A673 (cell line): ENCODE data around the gene VWA8. TPM values are rescaled to one million over a fixed set of nuclear protein-coding genes. Genes with fewer than 3 reads are reported as not detected.
A peak's percentile ranks its signal among the peaks of the same experiment; 100 is the strongest.

Source experiments
- BruUV-seq: library from RNA; stranded (reverse); fragments of 400-500 nt; replicated peaks from 2 replicates; lab custom pipeline; 2021; lab: Mats Ljungman, UMichigan
- CTCF ChIA-PET: fragments of 300-600 bp; sonication (Branson Sonifier 250); formaldehyde crosslinking; loops from one replicate; lab custom pipeline; 2022; ENCODE audit warnings: antibody characterized with exemption; lab: Charles Lee
- POLR2A ChIA-PET: fragments of 300-600 bp; sonication (Branson Sonifier 250); formaldehyde crosslinking; loops from one replicate; lab custom pipeline; 2022; ENCODE audit warnings: antibody characterized with exemption; ENCODE audit not compliant: low non-redundant PET; lab: Charles Lee
- DNase-seq: peaks from one replicate; pipeline ENCODE4 v3.0.0-alpha.2; 2015; ENCODE audit warnings: low spot score
- H3K27ac ChIP-seq: fragments of 200-600 bp; sonication (generic); 2 replicates; pipeline ENCODE4 v1.5.1; 2016; ENCODE audit warnings: mixed run types, low read depth, mild to moderate bottlenecking, mixed read lengths, antibody characterized with exemption, low read length; ENCODE audit not compliant: poor library complexity, severe bottlenecking
- H3K27me3 ChIP-seq: fragments of 200-600 bp; sonication (generic); replicated peaks from 2 replicates; pipeline ENCODE4 v1.6.1; 2017; ENCODE audit warnings: mixed run types, low read depth, mild to moderate bottlenecking, mixed read lengths, antibody characterized with exemption, low read length; ENCODE audit not compliant: insufficient read depth, poor library complexity
- H3K36me3 ChIP-seq: fragments of 200-600 bp; sonication (generic); 2 replicates; pipeline ENCODE4 v1.6.1; 2016; ENCODE audit warnings: mixed run types, mild to moderate bottlenecking, mixed read lengths, antibody characterized with exemption, low read length; ENCODE audit not compliant: insufficient read depth, poor library complexity, severe bottlenecking
- H3K4me1 ChIP-seq: fragments of 200-600 bp; sonication (generic); 2 replicates; pipeline ENCODE4 v1.6.1; 2017; ENCODE audit warnings: mixed run types, mild to moderate bottlenecking, mixed read lengths, antibody characterized with exemption, low read length; ENCODE audit not compliant: insufficient read depth, poor library complexity, severe bottlenecking
- H3K4me3 ChIP-seq: fragments of 200-600 bp; sonication (generic); 2 replicates; pipeline ENCODE4 v1.5.1; 2016; ENCODE audit warnings: low read depth, mixed run types, mild to moderate bottlenecking, mixed read lengths, low read length; ENCODE audit not compliant: poor library complexity, severe bottlenecking
- H3K9me3 ChIP-seq: fragments of 200-600 bp; sonication (generic); 2 replicates; pipeline ENCODE4 v1.6.1; 2016; ENCODE audit warnings: mixed run types, low read depth, mild to moderate bottlenecking, mixed read lengths, antibody characterized with exemption, low read length; ENCODE audit not compliant: poor library complexity, severe bottlenecking
- EZH2 ChIP-seq: fragments of 200-600 bp; sonication (generic); IDR thresholded peaks from 2 replicates; pipeline ENCODE4 v1.6.1; 2017; ENCODE audit warnings: borderline replicate concordance, low read depth, mild to moderate bottlenecking, mixed read lengths, antibody characterized with exemption, low read length; ENCODE audit not compliant: poor library complexity, severe bottlenecking
- intact Hi-C: fragments of 100-400 bp; cut with micrococcal nuclease; formaldehyde crosslinking; loops from one replicate; pipeline ENCODE4 v1.10.0; 2022; ENCODE audit not compliant: unreplicated experiment
- total RNA-seq: library from RNA; stranded (reverse); gene quantifications from 2 replicates; pipeline ENCODE4 v1.2.3, GENCODE V29; 2021
- TF ChIP-seq, protein P1 (sequence below): fragments of 300-800, 200-600 bp; sonication (generic); conservative IDR thresholded peaks from 2 replicates; pipeline ENCODE4 v1.5.1; 2017; ENCODE audit warnings: low read depth, mild to moderate bottlenecking, antibody characterized with exemption, low read length, moderate library complexity, mixed read lengths

VWA8 gene
- total RNA-seq, 1 experiment from 2014 or later, result 18.5 TPM

DNA sequence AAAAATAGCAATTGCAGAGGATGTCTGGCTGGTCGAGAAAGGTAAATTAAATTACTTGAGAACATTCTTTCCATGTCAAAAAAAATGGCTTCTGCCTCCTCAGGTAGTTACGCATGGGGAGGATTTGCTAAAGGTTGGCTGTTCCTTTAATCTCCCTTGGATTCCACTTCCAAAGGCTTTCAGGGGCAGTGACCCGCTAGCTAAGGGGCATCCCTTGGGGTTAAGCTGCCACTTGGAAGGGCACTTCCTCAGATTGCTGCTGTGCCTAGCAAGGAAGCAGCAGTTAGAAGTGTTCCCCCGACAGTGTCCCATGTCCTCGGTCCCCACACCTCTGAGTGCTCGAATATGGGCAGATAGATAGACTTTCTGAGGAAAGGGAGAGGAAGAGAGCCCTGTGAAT lies 395.1 kb downstream of the VWA8 start:
- POLR2A ChIA-PET, result no interaction called here
- intact Hi-C loops, result no loop called here
- Histone ChIP-seq H3K4me3 (no peak overlapping the region), H3K4me1 (peaks cover 23% of the 10 kb centered on the region), H3K27ac (no peak overlapping the region), H3K9me3 (no peaks in the 10 kb centered on the region), H3K27me3 (no peaks in the 10 kb centered on the region), H3K36me3 (no peaks in the 10 kb centered on the region)
- no peak for DNase-seq
- CTCF ChIA-PET, result no interaction called here
- TF ChIP-seq, protein P1, sequence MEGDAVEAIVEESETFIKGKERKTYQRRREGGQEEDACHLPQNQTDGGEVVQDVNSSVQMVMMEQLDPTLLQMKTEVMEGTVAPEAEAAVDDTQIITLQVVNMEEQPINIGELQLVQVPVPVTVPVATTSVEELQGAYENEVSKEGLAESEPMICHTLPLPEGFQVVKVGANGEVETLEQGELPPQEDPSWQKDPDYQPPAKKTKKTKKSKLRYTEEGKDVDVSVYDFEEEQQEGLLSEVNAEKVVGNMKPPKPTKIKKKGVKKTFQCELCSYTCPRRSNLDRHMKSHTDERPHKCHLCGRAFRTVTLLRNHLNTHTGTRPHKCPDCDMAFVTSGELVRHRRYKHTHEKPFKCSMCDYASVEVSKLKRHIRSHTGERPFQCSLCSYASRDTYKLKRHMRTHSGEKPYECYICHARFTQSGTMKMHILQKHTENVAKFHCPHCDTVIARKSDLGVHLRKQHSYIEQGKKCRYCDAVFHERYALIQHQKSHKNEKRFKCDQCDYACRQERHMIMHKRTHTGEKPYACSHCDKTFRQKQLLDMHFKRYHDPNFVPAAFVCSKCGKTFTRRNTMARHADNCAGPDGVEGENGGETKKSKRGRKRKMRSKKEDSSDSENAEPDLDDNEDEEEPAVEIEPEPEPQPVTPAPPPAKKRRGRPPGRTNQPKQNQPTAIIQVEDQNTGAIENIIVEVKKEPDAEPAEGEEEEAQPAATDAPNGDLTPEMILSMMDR, result no peak
- TF ChIP-seq EZH2, result no peak
- no TSS peak for BruUV-seq

DNA sequence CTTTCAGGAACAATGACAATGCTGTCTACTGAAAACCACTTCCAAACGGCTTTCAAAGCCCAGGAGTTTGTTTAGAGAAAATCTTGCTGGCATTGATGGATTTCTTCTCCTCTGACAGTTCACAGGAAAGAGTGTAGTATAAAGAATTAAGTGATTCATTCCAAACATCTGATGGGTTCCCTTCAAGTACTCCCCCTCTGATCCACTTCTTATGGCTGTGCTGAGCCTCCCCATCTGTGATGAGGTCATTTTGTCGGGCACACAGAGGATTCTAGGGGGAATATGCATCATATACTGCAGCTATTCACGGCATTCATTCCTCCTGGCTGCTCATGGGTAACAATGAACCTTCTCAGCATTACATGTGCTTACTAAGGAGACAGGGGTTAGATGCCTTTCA lies 395.7 kb downstream of the VWA8 start:
- Histone ChIP-seq H3K36me3 (no peaks in the 10 kb centered on the region), H3K27me3 (no peaks in the 10 kb centered on the region), H3K4me3 (no peak overlapping the region), H3K4me1 (peaks cover 23% of the 10 kb centered on the region), H3K9me3 (no peaks in the 10 kb centered on the region), H3K27ac (no peak overlapping the region)
- POLR2A ChIA-PET, result no interaction called here
- peak; percentile 25 for DNase-seq
- BruUV-seq, result no TSS peak
- intact Hi-C loops, result no loop called here
- no peak for TF ChIP-seq EZH2
- TF ChIP-seq, protein P1, result no peak
- CTCF ChIA-PET, result no interaction called here

DNA sequence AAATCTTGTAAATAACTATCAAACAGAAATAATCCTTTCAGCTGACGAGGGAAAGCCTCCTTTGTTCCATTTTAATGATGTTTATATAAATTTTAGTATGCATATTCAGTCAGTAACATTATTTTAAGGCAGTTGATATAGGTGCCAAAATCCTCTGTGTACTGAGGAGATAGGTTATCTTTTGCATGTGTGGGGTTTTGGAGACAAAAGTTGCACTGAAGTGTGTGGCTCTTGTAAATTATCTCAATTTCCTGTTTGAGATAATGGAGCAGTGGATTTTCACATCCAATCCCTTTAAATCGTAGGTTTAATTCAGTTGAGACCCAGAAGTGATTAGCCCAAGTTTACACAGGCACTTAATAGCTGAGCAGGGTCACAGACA lies 396.9 kb downstream of the VWA8 start:
- Histone ChIP-seq H3K4me1 (peaks cover 23% of the 10 kb centered on the region), H3K36me3 (no peaks in the 10 kb centered on the region), H3K27me3 (no peaks in the 10 kb centered on the region), H3K4me3 (no peak overlapping the region), H3K9me3 (no peaks in the 10 kb centered on the region), H3K27ac (no peak overlapping the region)
- no peak for TF ChIP-seq EZH2
- TF ChIP-seq, protein P1, result no peak
- DNase-seq, result peak; percentile 62
- intact Hi-C loops, result no loop called here
- no TSS peak for BruUV-seq
- ChIA-PET POLR2A (no interaction called here), CTCF (no interaction called here)
